ENCODE results near the gene TMEM240. TPM values are rescaled to one million over a fixed set of nuclear protein-coding genes. Genes with fewer than 3 reads are reported as not detected.
"Not testable (repeated sequence)": the region's sequence is repeated elsewhere in the genome, so short reads cannot be mapped to it uniquely, and the experiment has no call there.

Gene TMEM240
- total RNA-seq, 1 experiment from 2014 or later, result 14.3 TPM

DNA sequence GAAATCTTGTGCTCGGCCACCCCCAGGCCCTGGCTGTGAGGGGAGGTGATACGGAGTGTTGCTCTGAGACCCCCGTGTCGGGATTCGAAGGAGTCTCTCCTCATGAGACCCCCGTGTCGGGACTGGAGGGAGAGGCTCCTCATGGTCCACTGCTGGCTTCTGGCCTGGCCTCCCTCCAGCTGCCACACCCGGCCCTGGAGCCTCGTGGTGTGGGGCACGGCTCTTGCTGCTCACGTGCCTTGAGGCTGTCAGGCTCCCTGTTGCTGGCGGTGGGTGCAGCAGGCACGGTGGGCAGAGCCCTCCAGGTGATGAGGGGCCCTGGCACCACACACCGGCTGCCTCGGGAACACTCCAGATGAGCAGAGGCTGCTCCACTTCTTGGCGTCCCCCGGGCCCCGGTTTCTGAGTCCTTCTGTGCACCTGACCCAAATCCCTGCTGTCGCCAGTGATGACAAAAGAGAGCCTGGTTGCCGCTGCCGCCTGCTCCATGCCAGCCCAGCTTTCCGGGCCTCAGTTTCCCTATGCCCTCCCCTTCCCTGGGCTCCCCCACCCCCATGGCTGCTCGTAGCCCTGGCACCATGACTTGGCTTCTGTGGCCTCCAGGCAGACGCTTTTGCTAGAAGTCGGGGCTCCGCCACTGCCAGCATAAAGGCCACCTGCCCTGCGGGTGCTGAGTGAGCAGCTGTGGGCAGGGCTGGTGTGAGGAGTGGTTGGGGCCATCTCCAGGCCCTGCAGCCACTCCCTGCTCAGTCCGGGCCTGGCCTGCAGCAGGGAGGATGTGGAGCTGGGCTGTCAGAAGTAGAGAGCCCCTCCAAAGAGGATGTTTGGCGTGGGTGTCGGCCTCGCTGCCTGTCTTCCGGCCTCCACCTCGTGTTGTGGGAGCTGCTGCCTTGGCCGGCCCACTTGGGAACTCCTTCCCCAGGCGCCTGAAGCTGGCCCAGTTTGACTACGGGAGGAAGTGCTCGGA, 11.8 kb downstream of the TMEM240 start:
- DNase-seq, result no peak
- H3K36me3 ChIP-seq (replicated peaks; ENCODE audit: control insufficient read depth, insufficient read depth, low read length), result peaks cover 3% of the 10 kb centered on the region
- no peak overlapping the region for H3K4me3 ChIP-seq (ENCODE audit: insufficient read depth, low read depth, low read length)
- no peaks in the 10 kb centered on the region for H3K27me3 ChIP-seq (ENCODE audit: control insufficient read depth, insufficient read depth, low read length)

DNA sequence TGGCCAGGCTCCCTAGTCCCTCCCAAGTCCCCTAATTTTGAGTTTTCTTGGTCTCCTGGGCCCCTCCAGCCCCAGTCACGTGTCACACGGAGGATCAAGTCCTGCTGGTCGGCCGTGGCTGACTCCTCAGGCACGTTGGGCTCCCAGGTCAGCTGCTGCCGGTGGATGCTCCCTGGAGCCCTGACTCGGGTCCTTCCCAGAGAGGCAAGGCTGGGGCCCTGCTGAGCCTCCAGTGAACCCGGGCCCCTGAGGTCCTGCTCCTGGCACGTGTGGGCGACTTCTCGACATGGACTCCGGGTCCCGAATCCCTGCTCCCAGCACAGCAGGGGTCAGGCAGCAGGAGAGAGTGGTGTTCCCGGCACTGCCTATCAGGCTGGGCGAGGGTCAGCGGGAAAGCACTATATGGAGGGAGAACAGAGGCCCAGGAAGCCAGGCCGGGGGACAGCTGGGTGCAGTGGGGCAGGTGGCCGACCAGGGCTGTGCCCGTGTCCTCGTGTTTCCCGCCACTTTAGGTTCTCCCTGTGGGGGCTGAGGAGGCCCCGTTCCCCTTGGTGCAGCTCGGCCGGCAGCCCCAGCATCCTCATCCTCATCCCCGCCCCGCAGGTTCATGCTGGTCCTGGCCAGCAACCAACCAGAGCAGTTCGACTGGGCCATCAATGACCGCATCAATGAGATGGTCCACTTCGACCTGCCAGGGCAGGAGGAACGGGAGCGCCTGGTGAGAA, 13.2 kb downstream of the TMEM240 start:
- DNase-seq, result peak; percentile 56
- Histone ChIP-seq H3K4me3 (ENCODE audit: insufficient read depth, low read depth, low read length) (no peak overlapping the region), H3K36me3 (replicated peaks; ENCODE audit: control insufficient read depth, insufficient read depth, low read length) (peaks cover 3% of the 10 kb centered on the region), H3K27me3 (ENCODE audit: control insufficient read depth, insufficient read depth, low read length) (no peaks in the 10 kb centered on the region)

DNA sequence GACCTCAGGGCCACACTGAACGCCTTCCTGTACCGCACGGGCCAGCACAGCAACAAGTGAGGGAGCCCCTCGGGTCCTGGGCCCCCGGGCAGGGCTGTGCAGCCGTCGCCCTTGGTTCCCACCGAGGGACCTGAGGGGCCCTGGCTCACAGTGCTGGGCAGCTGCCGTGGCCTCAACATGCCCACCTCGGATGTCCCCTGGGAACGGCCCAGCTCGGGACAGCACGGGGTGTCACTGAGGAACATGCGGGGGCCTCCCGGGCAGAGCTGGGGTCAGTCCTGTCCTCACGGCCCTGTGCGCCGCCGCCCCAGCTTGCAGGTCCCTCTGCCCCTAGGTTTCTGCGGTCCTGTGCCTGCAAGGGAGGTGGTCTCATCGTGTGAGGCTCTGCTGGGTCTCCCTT, 13.9 kb downstream of the TMEM240 start:
- H3K27me3 ChIP-seq (ENCODE audit: control insufficient read depth, insufficient read depth, low read length); DNase-seq; H3K4me3 ChIP-seq (ENCODE audit: insufficient read depth, low read depth, low read length); H3K36me3 ChIP-seq (replicated peaks; ENCODE audit: control insufficient read depth, insufficient read depth, low read length): not testable (repeated sequence)

DNA sequence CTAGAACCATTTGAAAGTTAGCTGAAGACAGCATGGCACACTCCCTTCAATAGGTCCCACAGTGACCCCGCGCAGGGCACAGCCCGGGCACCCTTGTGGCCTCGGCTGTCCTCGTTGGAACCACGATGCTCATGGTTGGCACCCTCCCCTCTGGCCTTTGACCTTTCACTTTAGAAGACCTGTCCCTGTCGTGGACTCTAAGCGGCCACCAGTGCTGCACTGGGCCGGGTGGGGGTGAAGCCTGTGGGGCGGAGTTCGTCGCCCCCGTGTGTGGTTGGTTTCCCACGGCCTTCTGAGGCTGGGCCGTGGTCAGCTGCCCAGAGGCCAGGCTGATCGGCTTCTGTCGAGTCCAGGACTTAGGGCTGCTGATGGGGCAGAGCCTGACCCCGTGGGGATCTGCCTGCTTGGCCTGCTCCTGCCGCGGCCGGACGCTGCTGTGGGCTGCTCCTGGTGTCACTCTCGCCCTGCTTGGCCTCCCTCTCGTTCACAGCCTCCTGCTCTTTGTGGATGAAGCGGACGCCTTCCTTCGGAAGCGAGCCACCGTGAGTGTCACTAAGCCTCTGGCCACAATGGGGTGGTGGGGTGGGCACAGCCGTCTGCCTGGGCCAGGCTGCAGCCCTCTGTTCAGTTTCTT, 15.6 kb downstream of the TMEM240 start:
- peak; percentile 30 for DNase-seq
- H3K27me3 ChIP-seq (ENCODE audit: control insufficient read depth, insufficient read depth, low read length); H3K4me3 ChIP-seq (ENCODE audit: insufficient read depth, low read depth, low read length); H3K36me3 ChIP-seq (replicated peaks; ENCODE audit: control insufficient read depth, insufficient read depth, low read length): not testable (repeated sequence)

DNA sequence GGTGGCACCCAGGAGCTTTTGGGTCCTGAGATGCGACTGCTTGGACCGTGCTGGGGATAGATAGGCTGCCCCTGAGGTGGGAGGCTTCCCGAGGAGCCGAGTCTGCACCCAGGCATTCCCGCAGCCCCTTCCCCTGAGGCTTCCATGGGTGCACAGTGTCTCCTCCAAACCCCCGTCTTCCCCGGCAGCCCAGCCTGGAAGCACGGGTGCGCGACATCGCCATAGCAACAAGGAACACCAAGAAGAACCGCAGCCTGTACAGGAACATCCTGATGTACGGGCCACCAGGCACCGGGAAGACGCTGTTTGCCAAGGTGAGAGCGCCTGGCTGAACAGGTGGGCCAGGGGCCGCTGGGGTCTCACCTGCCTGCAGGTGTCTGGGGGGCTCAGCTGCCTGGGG, 16.8 kb downstream of the TMEM240 start:
- H3K36me3 ChIP-seq (replicated peaks; ENCODE audit: control insufficient read depth, insufficient read depth, low read length); H3K4me3 ChIP-seq (ENCODE audit: insufficient read depth, low read depth, low read length); H3K27me3 ChIP-seq (ENCODE audit: control insufficient read depth, insufficient read depth, low read length): not testable (repeated sequence)
- peak; percentile 38 for DNase-seq

DNA sequence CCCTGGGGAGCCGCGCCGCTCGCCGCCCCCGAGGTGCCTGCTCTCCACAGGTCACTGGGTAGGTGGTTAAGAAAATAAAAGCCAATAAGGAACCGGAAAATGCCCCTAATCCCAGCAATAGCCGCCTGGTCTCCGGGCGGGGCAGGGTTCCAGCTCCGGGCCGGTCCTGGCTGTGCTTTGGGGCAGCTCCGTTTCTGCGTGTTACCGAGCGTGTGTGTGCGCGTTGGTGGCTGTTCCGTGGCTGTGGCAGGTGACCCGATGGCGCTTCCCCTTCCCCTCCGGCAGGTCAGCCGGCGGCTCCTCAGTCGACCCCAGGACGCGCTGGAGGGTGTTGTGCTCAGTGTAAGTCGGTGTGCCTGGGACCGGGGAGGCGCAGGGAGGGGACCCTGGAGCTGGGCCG, 17.2 kb downstream of the TMEM240 start:
- H3K27me3 ChIP-seq (ENCODE audit: control insufficient read depth, insufficient read depth, low read length); H3K4me3 ChIP-seq (ENCODE audit: insufficient read depth, low read depth, low read length): not testable (repeated sequence)

DNA sequence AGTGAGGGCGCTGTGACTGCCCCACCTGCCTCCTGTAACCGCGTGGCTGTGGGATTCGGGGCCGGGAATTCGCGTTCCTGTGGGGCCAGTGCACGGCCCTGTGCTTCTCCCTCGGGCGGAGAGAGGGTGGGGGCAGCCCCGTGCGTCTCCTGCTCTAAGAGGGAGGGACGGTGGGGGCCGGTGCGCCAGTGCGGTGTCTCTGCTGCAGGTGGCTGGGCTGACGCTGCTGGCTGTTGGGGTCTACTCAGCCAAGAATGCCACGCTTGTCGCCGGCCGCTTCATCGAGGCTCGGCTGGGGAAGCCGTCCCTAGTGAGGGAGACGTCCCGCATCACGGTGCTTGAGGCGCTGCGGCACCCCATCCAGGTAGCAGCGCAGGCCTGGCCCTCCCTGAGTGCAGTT, 17.9 kb downstream of the TMEM240 start:
- DNase-seq, result peak; percentile 22
- not testable (repeated sequence) for H3K36me3 ChIP-seq (replicated peaks; ENCODE audit: control insufficient read depth, insufficient read depth, low read length); H3K4me3 ChIP-seq (ENCODE audit: insufficient read depth, low read depth, low read length); H3K27me3 ChIP-seq (ENCODE audit: control insufficient read depth, insufficient read depth, low read length)

More for the DNA sequence above, 17.2 kb downstream of the TMEM240 start:
- not testable (repeated sequence) for DNase-seq; H3K36me3 ChIP-seq (replicated peaks; ENCODE audit: control insufficient read depth, insufficient read depth, low read length)

DNA sequence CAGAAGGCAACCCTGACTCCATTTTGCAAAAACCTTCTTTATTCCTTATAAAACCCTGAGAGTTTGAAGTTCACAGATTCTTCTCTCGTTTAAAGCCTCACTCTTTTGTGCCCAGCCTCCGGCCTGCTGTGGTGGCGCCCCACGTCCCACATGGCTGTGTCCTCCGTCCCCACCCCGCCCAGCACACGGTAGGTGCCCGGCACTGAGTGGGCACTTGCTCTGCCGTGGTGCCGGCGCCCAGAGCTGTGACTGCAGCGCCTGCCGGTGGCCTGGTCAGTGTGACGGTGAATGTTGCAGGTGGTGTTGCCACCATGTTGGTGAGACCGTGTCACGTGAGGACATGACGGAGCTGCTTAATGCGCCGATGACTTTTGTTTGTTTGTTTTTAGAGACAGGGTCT, 19.1 kb downstream of the TMEM240 start:
- H3K27me3 ChIP-seq (ENCODE audit: control insufficient read depth, insufficient read depth, low read length), result no peaks in the 10 kb centered on the region
- no peak overlapping the region for H3K4me3 ChIP-seq (ENCODE audit: insufficient read depth, low read depth, low read length)
- peaks cover 2% of the 10 kb centered on the region for H3K36me3 ChIP-seq (replicated peaks; ENCODE audit: control insufficient read depth, insufficient read depth, low read length)
- DNase-seq, result peak; percentile 21

DNA sequence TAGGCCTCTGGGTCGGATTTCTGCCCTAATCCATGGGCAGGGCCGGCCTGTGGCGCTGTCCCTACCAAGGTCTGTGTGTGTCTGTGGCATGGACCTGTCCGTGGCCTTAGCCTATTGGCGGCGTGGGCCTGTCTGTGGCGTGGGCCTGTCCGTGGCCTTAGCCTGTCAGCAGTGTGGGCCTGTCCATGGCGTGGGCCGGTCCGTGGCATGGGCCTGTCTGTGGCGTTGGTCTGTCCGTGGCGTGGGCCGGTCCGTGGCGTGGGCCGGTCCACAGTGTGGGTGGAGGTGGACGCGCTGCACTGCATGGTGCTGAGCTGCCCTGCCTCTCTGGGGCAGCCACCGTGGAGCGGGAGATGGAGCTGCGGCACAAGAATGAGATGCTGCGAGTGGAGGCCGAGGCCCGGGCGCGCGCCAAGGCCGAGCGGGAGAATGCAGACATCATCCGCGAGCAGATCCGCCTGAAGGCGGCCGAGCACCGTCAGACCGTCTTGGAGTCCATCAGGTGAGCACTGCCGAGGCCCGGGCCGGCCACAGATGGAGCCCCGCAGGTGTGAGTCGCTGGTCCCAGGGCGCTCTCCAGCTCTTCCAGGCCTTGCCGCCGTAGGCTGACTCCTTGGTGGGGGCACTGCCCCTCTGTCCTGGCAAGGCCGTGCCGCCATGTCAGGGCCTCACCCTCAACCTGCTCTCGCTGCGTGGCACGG, 20.5 kb downstream of the TMEM240 start:
- H3K4me3 ChIP-seq (ENCODE audit: insufficient read depth, low read depth, low read length); H3K27me3 ChIP-seq (ENCODE audit: control insufficient read depth, insufficient read depth, low read length); H3K36me3 ChIP-seq (replicated peaks; ENCODE audit: control insufficient read depth, insufficient read depth, low read length): not testable (repeated sequence)
- DNase-seq, result peak; percentile 13

DNA sequence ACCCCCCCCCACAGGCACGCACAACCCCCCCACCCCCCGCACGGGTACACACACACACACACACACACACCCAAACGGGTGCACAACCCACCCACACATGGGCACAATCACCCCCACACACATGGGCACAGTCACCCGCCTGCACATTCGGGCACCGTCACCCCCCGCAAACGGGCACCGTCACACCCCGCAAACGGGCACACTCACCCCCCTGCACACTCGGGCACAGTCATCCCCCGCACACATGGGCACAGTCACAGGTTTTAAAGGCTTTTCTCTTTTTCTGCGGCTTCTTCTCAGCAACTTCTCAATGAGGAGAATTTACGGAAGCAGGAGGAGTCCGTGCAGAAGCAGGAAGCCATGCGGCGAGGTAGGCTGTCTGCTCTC, 21.8 kb downstream of the TMEM240 start:
- not testable (repeated sequence) for H3K36me3 ChIP-seq (replicated peaks; ENCODE audit: control insufficient read depth, insufficient read depth, low read length); H3K27me3 ChIP-seq (ENCODE audit: control insufficient read depth, insufficient read depth, low read length); H3K4me3 ChIP-seq (ENCODE audit: insufficient read depth, low read depth, low read length)
- DNase-seq, result peak; percentile 49

DNA sequence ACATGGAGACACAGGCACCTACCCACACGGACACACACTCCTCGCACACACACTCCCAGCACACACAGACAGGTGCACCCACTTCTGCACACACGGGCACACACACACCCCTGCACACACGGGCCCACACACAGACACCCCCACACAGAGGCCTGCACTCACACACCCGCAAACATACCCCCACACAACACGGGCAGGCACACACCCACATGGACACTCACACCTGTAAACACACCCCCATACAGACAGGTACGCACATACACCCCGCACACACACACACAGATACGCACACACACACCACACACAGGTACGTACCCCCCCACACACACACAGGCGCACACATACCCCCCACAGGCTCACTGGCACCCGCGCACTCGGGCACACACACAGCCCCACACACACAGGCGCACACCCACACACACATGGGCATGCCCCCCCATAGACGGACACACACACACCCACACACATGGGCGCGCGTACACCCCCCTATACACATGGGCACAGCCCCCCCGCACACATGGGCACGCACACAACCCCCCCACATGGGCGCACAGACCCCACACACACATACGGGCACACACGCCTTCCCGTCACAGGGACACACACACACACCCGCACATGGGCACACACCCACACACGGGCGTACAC, 22.3 kb downstream of the TMEM240 start:
- DNase-seq, result peak; percentile 30
- H3K27me3 ChIP-seq (ENCODE audit: control insufficient read depth, insufficient read depth, low read length), result no peaks in the 10 kb centered on the region
- H3K4me3 ChIP-seq (ENCODE audit: insufficient read depth, low read depth, low read length), result no peak overlapping the region
- H3K36me3 ChIP-seq (replicated peaks; ENCODE audit: control insufficient read depth, insufficient read depth, low read length), result peaks cover 2% of the 10 kb centered on the region

DNA sequence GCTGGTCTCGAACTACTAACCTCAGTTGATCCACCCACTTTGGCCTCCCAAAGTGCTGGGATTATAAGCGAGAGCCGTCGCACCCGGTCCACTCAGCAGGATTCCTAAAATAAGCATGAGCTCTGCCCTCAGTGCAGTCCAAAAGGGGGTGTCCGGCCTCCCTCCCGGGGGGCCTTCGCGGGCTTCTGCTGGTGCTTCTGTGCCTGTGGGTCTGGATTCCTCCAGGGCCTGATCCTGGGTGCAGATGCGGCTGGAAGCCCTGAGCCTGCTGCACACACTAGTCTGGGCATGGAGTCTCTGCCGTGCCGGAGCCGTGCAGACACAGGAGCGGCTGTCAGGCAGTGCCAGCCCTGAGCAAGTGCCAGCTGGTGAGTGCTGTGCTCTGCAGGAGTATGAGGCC, 23.5 kb downstream of the TMEM240 start:
- not testable (repeated sequence) for H3K27me3 ChIP-seq (ENCODE audit: control insufficient read depth, insufficient read depth, low read length); H3K4me3 ChIP-seq (ENCODE audit: insufficient read depth, low read depth, low read length); H3K36me3 ChIP-seq (replicated peaks; ENCODE audit: control insufficient read depth, insufficient read depth, low read length)
- peak; percentile 26 for DNase-seq

DNA sequence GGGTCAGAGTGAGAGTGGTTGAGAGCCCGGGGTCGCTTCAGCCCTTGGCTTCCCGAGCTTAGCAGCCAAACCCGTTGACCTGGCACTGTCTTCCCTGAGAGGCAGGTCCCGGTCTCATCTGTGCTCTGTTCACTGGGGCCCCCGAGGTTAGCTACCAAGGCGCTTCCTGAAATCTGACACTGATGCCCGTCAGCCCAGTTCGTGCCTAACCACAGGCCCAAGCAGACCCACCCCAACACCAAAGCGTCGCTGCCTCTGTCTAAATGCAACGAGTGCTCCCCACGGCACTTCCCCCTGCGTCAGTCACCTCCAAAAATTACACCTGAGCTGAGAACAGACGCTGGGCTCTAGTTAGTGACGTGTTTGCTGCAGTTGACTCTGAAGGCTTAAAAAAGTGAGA, 26.0 kb downstream of the TMEM240 start:
- not testable (repeated sequence) for H3K27me3 ChIP-seq (ENCODE audit: control insufficient read depth, insufficient read depth, low read length); H3K36me3 ChIP-seq (replicated peaks; ENCODE audit: control insufficient read depth, insufficient read depth, low read length); H3K4me3 ChIP-seq (ENCODE audit: insufficient read depth, low read depth, low read length); DNase-seq

DNA sequence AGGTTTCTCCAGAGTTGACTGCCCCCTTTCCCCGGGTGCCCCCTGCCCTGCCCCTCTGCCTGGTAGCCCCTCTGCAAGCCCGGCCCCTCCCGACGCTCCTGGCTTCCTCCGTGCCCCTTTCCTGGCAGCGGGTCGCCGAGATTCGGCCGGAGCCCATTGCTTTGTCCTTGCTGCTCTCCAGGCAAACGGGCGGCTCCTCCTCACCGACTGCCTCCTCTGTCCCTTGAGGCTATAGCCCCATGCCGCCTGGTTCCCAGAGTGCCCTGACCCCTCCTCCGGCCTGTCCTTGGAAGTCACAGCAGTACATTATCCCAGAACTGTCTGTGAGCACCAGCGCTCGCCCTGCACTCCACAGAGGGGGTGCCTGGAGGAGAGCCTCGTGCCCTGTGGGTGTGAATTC, 26.7 kb downstream of the TMEM240 start:
- not testable (repeated sequence) for H3K4me3 ChIP-seq (ENCODE audit: insufficient read depth, low read depth, low read length); DNase-seq; H3K27me3 ChIP-seq (ENCODE audit: control insufficient read depth, insufficient read depth, low read length); H3K36me3 ChIP-seq (replicated peaks; ENCODE audit: control insufficient read depth, insufficient read depth, low read length)

All from H7 (cell line).